NCI-H226 (cell line): Measurements from ENCODE around the gene RAB14.

Source experiments
- DNase-seq: peaks from one replicate; pipeline ENCODE4 v3.0.0-alpha.2; 2015

The RAB14 gene

DNA sequence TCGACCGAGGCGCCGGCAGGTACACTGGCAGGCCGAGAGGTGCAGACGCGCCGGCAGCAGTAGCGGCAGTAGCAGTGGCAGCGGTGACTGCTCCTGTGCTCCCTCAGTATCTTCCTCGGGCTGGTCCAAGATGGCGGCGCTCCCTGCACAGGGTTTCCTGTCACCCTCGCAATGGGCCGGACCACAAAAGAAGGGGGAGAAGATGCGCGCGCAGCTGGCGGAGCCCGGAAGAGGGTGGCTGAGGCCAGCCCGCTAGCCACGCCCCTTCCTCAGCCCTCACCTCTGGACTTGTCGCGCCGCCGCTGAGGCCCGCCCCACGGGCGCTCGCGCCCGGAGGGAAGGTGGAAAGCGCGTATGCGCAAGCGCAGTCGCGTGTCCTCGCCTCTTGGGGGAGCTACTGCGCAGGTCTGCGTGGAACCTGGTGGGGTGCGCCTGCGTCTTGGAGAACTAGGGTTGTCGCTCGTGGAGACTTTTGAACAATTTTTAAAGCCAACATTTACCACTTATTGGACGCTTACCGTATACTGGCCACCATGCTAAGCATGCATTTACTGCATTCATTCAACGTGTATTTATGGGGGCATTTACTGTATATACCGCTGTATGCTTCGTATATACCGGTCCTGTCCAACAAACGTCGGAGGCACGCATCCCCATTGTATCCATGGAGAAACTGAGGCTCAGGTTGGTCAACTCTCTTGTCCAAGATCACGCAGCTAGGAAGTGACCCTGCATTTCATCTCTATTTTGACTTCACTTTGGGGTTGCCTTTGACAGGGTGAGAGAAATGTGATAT lies at the start of gene RAB14:
Gene RAB14 (minus strand): TSS at position 132 of the 796 bp plus-strand sequence. CDS start 8,457 bp downstream, outside the sequence.
- peak; percentile 94 for DNase-seq

DNA sequence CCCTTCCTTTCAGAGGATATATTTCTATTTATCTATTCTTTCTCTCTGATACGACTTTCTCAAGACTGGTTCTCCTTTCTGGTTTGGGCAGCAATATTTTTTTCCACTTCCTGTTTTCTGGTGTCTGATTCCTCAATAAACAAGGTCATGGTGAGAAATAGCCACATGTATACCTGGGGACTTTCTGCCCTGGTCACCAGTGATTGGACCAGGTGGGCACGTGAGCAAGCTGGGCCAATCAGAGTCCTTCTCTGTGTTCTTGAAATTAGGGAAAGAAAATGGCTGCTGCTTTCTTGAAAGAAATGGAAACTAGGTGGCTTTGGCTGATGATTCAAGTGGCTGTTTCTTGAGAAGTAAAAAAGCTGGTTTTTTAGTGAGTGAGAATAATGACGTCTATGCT lies 47.9 kb upstream of the RAB14 start:
- no peak for DNase-seq

GRCh38 chr9:121246821-121247561 lies 45.3 kb upstream of the RAB14 start:
- DNase-seq, result peak; percentile 83

- no peak for DNase-seq
Measured at GRCh38 chr9:121242959-121243346, 41.3 kb upstream of the RAB14 start.

GRCh38 chr9:121242219-121242958 lies 40.7 kb upstream of the RAB14 start:
- DNase-seq, result no peak

DNA sequence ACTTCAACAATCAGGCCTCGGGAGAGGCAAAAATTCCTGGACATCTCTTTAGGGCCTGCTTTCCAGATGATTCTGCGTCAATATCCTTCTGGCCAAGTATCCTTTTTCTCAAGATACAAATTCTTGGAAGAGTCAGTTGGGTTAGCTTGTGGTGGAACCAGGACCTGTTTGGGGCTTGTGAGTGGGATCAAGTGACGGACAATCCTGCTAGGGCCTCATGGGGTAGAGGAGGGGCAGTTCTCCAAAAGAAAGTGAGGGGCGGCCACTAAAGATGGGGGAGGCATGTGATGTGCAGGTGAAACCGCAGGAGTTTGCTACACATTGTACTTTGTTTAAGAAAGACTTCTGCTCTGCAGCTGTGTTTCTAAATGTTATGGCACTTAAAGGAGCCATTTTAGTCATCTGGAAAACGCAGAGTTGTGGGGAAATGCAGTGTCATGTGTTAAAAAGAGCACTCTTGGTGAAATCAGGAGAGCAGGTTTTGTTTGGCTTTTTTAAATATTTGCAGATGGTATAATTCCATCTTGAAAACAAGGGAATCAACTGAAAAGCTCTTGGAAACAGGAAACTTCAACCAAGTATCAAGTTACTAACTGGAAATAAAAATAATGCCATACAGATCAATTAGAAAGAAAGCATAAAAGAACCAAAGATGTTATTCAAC lies 38.9 kb upstream of the RAB14 start:
- DNase-seq, result no peak

DNA sequence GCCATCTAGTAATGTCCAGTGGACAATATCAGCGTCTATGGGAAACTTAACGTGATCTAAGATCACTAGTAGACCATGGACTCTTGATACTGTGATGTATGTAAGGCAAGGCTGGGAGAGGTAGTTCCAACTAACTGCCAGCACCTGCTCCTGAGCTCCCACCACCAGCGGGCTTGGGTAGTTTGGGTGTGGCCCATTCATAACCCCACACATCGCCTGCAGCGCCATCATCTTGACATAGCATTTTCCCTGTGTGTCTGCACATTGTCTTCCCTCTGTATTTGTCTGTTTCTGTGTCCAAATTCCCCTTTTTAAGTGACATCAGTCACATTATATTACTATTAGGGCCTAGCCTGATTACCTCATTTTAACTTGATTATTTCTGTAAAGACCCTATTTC lies 38.2 kb upstream of the RAB14 start:
- DNase-seq, result no peak

DNA sequence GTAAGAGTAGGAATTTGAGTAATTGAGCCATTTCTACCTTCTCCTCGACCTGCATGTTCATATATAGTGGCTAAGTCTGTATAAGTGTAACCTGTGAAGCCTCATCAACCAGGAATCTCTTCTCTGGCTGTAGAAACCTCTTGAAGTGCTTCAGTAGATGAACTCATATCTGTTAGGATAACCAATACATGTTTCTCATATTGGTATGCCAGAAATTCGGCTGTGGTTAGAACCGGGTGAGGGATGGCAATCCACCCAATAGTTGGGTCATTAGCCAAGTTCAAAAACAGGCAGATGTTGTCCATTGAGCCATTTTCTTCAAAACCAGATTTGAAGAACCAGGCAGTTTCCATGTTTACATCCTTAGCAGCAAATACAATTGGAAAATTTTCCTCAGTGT lies 37.4 kb upstream of the RAB14 start:
- DNase-seq, result no peak

DNA sequence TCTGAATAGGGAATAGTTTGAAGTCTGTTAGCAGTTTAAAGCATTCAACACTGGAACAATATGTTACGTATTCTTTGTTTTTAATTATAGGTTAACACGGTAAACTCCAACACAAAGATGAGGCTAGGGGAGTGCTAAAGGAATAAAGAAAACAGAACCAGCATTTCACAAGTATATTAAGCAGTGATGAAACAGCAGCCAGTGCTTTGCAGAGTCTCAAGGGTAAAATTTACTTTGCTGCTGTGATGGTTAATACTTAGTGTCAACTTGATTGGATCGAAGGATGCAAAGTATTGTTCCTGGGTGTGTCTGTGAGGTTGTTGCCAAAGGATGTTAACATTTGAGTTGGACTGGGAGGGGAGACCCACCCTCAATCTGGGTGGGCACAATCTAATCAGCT lies 36.2 kb upstream of the RAB14 start:
- no peak for DNase-seq

DNA sequence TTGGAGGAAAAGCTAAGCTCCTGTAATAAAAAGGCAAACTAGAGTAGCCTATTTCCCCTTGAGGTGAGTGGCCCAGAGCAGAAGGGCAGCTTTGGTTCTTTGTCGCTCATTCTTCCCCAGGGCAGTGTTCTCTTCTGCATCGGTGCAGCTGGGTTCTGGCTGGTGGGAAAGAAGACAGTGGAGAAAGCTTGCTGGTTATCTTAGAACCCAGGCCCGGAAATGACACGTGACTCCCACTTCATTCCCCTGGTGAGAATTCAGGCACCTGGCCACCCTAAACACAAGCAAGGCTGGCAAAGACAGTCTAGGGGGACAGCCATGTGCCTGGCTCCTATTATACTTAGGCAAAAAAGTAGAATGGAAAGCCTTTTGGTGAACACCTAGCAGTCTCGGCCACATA lies 33.8 kb upstream of the RAB14 start:
- DNase-seq, result no peak

GRCh38 chr9:121234832-121235161 lies 33.1 kb upstream of the RAB14 start:
- no peak for DNase-seq

DNA sequence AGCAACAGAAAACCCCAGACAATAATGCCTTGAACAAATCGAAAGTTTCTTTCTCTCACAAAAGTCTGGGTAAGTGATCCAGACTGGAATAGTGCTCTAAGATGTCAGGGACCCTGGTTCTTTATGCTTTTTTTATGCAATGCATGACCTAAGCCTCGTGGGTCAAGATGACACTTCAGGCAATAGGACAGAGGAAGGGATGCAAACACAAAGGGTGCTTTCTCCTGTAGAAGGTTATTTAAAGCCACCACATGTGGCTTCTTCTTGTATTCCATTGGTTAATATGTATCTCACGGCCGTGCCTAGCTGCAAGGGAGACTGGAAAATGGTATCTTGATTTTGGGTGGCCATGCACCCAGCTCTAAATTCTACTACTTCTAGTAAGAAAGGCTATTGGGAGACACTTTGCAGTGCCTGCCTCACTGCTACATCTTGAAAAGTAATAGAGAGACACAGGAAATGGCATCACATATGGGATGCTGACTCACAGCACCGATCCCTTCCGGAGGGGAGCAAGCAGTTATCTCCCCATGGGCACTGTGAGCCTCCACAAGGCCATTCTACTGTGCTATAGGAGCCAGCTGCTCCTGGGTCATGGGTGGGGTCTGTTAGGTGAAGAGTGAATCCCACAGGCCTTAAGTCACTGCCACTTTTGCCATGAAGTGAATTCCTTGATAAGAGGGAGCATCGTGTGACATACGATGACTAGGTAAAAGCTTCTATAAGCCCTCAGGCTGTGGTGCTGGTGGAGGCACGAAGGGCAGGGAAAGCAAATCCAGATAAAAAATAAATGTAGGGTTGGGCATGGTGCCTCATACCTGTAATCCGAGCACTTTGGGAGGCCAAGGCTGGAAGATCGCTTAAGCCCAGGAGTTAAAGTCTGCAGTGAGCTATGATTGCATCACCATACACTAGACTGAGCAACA lies 32.5 kb upstream of the RAB14 start:
- DNase-seq, result peak; percentile 80

DNA sequence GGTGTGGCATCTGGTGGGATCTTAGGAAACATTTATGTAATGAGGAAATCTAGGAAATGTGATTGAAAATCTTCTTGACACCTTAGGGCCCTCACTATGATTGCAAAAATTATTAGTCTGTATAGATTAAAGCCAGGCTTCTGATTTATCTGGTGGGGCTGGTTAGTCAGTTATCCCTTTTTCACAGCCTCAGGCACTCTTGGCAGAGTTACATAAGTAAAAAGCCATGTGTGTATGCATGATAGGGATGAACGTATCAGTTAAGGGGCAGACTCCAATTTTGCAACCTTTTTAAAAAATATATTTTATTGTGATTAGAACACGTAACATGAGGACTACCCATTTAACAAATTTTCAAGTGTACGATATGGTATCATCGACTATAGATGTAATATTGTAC lies 30.6 kb upstream of the RAB14 start:
- peak; percentile 29 for DNase-seq

GRCh38 chr9:121230256-121230655 lies 28.6 kb upstream of the RAB14 start:
- no peak for DNase-seq

- DNase-seq, result no peak
Measured at GRCh38 chr9:121227862-121228261, 26.2 kb upstream of the RAB14 start.

- peak; percentile 29 for DNase-seq
Measured at GRCh38 chr9:121226175-121226574, 24.5 kb upstream of the RAB14 start.

GRCh38 chr9:121225240-121225639 lies 23.6 kb upstream of the RAB14 start:
- DNase-seq, result no peak

DNA sequence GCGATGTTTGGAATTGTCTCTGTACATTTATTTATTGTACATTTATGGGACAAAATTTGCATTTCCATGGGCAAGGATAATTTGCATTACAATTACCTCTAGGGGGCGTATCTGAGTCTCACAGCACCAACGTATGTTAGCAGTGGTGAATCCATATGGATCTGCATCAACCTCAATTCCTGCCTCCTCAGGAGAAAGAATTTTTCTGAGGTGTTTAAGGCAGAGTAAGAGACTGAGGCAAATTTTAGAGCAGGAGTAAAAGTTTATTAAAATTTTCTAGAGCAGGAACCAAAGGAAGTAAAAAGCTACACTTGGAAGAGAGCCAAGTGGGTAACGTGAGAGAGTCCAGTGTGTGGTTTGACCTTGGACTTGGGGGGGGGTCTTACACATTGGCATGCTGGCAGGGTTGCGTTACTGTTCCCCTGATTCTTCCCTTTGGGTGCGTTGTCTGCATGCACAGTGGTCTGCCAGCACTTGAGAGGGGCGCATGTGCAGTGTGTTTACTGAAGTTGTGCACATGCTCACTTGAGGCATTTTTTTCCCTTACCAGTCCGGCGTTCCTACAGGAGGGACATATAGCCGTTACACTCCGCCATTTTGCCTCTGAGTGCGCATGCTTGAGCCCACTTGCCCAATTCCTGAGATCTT lies 21.0 kb upstream of the RAB14 start:
- peak; percentile 32 for DNase-seq

DNA sequence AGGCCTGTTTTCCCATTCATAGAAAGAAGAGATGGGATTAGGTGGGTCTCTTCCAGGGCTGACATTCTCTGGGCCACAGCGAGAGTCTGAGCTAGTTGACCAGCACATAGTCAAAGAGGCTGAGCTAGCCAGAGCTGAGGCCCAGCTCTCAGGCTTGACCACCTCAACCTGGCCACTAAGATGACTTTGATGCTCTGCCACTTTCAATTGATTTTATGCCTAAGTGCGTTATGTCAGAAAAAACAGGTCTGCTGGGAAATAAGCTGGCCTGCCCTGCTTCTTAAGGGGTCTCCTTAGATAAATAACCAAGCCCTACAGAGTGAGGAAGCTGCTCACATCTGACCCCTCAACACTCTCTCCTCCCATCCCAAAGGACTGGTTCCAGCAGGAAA lies 20.0 kb upstream of the RAB14 start:
- DNase-seq, result no peak

GRCh38 chr9:121220996-121221663 lies 19.5 kb upstream of the RAB14 start:
- no peak for DNase-seq

GRCh38 chr9:121219530-121219929 lies 17.9 kb upstream of the RAB14 start:
- DNase-seq, result no peak
